Uterus (tissue), 4 donors: ENCODE data around the gene BCAS3. TPM values are rescaled to one million over a fixed set of nuclear protein-coding genes. Genes with fewer than 3 reads are reported as not detected.

Experiments
- DNase-seq, 2 donors: peaks; one replicate each; pipeline ENCODE4 v3.0.0-alpha.2; 2019 to 2020
- H3K27ac ChIP-seq, 2 donors: fragments of 200-600 bp; sonication (generic); 1 replicate in 1 of 2; 2 replicates in 1 of 2; pipeline ENCODE4 v1.5.1; 2016 to 2018
- H3K27me3 ChIP-seq, 2 donors: fragments of 200-600 bp; sonication (generic); one replicate each; pipeline ENCODE4 v1.5.1; 2018 to 2019; ENCODE audit warnings: control low read depth in 1 of 2
- H3K36me3 ChIP-seq, 2 donors: fragments of 200-600 bp; sonication (generic); one replicate each; pipeline ENCODE4 v1.5.1; 2019; ENCODE audit warnings: control low read depth in 1 of 2
- H3K4me1 ChIP-seq, 2 donors: fragments of 200-600 bp; sonication (generic); one replicate each; pipeline ENCODE4 v1.5.1; 2018 to 2019; ENCODE audit warnings: control low read depth in 1 of 2
- H3K4me3 ChIP-seq, 2 donors: fragments of 200-600 bp; sonication (generic); 1 replicate in 1 of 2; 2 replicates in 1 of 2; pipeline ENCODE4 v1.5.1; 2018 to 2019; ENCODE audit warnings: mild to moderate bottlenecking in 1 of 2
- H3K9me3 ChIP-seq, 2 donors: fragments of 200-600 bp; sonication (generic); one replicate each; pipeline ENCODE4 v1.5.1; 2019; ENCODE audit warnings: control low read depth in 1 of 2
- POLR2A ChIP-seq, 2 donors: fragments of 450-650 bp; IDR thresholded peaks; one replicate each; pipeline ENCODE4 v1.6.1; 2016; ENCODE audit warnings: antibody characterized with exemption in 2 of 2, mild to moderate bottlenecking in 1 of 2, moderate library complexity in 1 of 2
- intact Hi-C: fragments of 100-400 bp; cut with DNase I; formaldehyde crosslinking; loops from one replicate; pipeline ENCODE4 v1.15.1; 2023; ENCODE audit warnings: low total_unique reads
- total RNA-seq, 4 donors: library from RNA; depleted of rRNA in 3 of 4; stranded (reverse); fragments of >200 nt in 3 of 4; gene quantifications; one replicate each; pipeline versions ENCODE4 v1.1.0 to v1.2.4, GENCODE V29; 2014 to 2023
- TF ChIP-seq, protein P1 (sequence below), 4 experiments: fragments of 200-600 bp in 2 of 4; fragments of 450-650 bp in 2 of 4; sonication (generic) in 2 of 4; IDR thresholded peaks; one replicate each; pipeline ENCODE4 v1.5.1; 2016 to 2019; ENCODE audit warnings: antibody characterized with exemption in 4 of 4, mild to moderate bottlenecking in 2 of 4, moderate library complexity in 1 of 4
- donor health status: DM: yes; HTN: yes; CAD: no.

The BCAS3 gene
- total RNA-seq, 4 donors from 2014 or later, result 42.6 to 147 (median 83.7) TPM

DNA sequence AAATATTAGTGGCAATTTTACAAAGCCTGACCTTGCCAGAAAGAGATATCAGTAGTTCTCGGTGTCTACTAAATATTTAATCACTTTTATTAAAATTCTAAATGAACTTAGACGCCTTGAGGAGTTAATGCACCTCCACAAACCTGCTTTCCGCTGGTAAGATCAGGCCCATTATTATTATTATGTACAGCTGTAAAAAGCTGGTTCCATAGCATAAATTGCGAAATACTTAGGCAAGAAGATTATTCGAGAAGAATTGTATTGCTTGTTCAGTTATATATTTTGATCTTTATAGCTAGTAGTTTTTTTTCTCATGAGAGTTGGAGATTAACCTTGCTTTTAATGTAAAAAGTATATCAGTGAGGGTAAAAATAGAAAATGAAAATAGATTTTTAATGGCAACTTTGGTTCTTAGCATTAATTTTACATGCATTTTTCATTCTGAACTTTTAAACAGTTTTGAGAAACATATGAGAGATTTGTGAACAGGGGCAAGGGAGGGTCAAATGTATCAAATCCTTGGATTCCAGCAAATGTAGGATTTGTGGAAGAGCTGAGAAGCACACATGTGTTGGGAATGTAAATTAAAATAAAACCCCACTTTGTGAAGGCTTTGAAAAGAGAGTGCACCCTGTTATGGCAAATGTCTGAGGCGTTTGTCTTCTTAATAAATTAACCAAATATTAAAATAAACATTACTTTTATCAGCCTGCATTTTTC lies 471.6 kb downstream of the BCAS3 start:
- no peak overlapping the region for H3K27ac ChIP-seq
- H3K27me3 ChIP-seq, result no peaks in the 10 kb centered on the region
- no peak for DNase-seq
- H3K36me3 ChIP-seq, result no peaks in the 10 kb centered on the region
- peaks cover 0 to under 1% of the 10 kb centered on the region in 2 donors for H3K4me1 ChIP-seq
- no peaks in the 10 kb centered on the region for H3K9me3 ChIP-seq
- intact Hi-C loops, result no loop called here
- no peak for TF ChIP-seq POLR2A (IDR thresholded peaks at IDR 0.05)
- TF ChIP-seq, protein P1, sequence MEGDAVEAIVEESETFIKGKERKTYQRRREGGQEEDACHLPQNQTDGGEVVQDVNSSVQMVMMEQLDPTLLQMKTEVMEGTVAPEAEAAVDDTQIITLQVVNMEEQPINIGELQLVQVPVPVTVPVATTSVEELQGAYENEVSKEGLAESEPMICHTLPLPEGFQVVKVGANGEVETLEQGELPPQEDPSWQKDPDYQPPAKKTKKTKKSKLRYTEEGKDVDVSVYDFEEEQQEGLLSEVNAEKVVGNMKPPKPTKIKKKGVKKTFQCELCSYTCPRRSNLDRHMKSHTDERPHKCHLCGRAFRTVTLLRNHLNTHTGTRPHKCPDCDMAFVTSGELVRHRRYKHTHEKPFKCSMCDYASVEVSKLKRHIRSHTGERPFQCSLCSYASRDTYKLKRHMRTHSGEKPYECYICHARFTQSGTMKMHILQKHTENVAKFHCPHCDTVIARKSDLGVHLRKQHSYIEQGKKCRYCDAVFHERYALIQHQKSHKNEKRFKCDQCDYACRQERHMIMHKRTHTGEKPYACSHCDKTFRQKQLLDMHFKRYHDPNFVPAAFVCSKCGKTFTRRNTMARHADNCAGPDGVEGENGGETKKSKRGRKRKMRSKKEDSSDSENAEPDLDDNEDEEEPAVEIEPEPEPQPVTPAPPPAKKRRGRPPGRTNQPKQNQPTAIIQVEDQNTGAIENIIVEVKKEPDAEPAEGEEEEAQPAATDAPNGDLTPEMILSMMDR (IDR thresholded peaks at IDR 0.05), result no peak
- H3K4me3 ChIP-seq, result no peak overlapping the region

DNA sequence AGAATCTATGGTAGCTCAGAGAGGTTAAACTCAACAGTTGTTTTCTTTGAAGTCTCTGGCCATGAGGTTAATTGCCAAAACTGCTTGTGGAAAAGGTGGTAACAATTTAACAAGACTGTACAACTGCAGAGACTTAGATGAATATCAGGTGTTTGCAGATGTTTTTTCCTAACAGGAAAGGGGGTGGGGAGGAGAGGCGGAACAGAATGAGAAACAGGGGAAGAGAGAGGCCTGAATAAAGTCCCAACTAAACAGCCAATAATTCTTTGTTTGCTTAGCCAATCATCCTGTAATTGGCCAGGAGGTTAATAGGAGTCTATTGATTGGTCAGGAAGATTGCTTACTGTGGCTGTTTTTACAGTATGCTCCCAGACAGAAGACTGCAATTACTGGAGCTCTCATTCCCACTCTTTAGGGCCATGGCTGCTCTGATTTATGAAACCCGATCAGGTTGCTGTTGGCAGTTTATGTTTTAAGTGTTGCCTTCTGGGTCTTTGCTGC lies 472.3 kb downstream of the BCAS3 start:
- Histone ChIP-seq H3K27ac (no peak overlapping the region), H3K4me1 (no peaks in the 10 kb centered on the region), H3K36me3 (no peaks in the 10 kb centered on the region), H3K4me3 (no peak overlapping the region), H3K9me3 (no peaks in the 10 kb centered on the region), H3K27me3 (no peaks in the 10 kb centered on the region)
- TF ChIP-seq, protein P1 (IDR thresholded peaks at IDR 0.05), result no peak
- TF ChIP-seq POLR2A (IDR thresholded peaks at IDR 0.05), result no peak
- DNase-seq, result no peak
- intact Hi-C loops, result no loop called here

DNA sequence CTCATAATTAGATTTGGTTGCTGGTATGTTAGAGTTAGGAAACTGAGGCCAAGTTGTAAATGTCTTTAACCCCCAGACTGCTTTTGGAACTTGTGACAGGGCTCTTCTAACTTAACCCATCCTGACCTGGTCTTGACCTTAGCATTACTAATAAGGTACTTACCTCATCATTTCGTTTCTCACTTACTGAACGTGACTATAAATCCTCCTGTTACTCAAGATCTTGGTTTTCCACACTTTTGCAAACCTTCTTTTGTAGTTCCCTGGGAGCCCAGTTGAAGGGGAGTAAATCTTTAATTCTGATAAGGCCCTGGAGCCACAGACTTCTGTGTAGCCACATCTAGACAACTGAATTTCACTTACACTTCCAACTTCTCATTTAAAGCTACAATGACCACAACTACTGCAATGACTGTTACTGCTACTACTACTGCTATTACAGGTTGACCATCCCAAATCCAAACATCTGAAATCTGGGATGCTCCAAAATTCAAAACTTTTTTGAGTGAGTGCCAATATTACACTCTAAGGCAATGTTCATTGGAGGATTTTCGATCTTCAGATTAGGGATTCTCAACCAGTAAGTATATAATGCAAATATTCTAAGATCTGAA lies 473.1 kb downstream of the BCAS3 start:
- no peak for DNase-seq
- no peak overlapping the region for H3K27ac ChIP-seq
- intact Hi-C loops, result no loop called here
- no peaks in the 10 kb centered on the region for H3K27me3 ChIP-seq
- H3K36me3 ChIP-seq, result no peaks in the 10 kb centered on the region
- H3K4me3 ChIP-seq, result no peak overlapping the region
- H3K9me3 ChIP-seq, result no peaks in the 10 kb centered on the region
- TF ChIP-seq POLR2A (IDR thresholded peaks at IDR 0.05), result no peak
- TF ChIP-seq, protein P1 (IDR thresholded peaks at IDR 0.05), result no peak
- no peaks in the 10 kb centered on the region for H3K4me1 ChIP-seq

DNA sequence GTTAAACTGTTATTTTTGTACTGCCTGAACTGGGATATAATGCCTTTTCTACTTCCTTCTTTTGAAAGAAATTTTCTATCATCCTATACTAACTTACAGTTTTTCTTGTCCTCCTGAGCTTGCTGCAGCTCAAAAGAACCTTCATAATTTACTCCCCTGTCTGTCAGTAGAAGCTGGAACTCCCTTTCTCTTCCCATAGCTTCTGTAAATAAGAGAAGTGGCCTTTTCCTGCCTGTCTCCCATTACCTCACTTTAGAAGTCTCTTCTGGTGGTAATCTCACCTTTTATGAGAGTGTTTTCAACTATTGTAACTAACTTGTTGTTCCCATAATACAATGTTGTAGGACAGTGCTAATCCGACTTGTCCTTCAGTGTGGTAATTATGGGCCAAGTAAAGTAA lies 475.2 kb downstream of the BCAS3 start:
- no peak overlapping the region for H3K4me3 ChIP-seq
- H3K27ac ChIP-seq, result no peak overlapping the region
- H3K36me3 ChIP-seq, result no peaks in the 10 kb centered on the region
- no peak for TF ChIP-seq POLR2A (IDR thresholded peaks at IDR 0.05)
- TF ChIP-seq, protein P1 (IDR thresholded peaks at IDR 0.05), result no peak
- DNase-seq, result no peak
- intact Hi-C loops, result no loop called here
- no peaks in the 10 kb centered on the region for H3K4me1 ChIP-seq
- H3K9me3 ChIP-seq, result no peaks in the 10 kb centered on the region
- H3K27me3 ChIP-seq, result no peaks in the 10 kb centered on the region

DNA sequence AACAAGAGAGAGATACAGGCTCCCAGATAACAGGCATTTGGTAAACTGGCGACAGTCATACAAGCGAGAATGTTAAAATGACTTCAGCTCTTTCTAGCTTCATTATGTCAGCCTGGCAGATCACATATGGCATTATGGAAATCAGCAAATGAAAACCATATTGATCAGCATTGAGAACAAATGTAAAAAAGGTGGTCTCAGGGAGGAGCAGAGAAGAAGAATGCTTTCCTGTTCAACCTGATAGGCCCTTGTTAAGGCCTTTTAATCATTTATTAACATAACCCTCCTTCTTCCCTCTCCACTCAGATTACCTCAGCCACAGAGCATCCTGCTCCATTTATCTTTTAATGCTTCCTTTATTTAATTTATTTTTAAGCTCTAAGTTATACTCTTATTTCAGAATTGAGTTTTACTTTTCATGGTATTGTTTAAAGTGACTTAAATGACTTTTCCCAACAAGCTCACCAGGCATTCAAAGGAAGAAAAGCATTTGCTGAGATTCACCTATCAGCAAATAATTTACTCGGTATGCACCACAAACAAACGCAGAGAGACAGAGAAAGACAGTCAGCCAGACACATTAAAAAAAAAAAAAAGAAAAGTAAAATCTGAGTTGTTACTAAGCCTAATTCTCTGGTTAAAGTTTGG lies 478.1 kb downstream of the BCAS3 start:
- TF ChIP-seq POLR2A (IDR thresholded peaks at IDR 0.05), result no peak
- TF ChIP-seq, protein P1 (IDR thresholded peaks at IDR 0.05), result no peak
- no peaks in the 10 kb centered on the region for H3K9me3 ChIP-seq
- H3K4me3 ChIP-seq, result no peak overlapping the region
- H3K27ac ChIP-seq, result no peak overlapping the region
- intact Hi-C loops, result no loop called here
- no peaks in the 10 kb centered on the region for H3K36me3 ChIP-seq
- no peak for DNase-seq
- H3K4me1 ChIP-seq, result no peaks in the 10 kb centered on the region
- no peaks in the 10 kb centered on the region for H3K27me3 ChIP-seq
